Neural progenitor cell (in vitro differentiated cells): ENCODE data around the gene CTCF. TPM values are rescaled to one million over a fixed set of nuclear protein-coding genes. Genes with fewer than 3 reads are reported as not detected.
A peak's percentile ranks its signal among the peaks of the same experiment; 100 is the strongest.

Experiments
- DNase-seq: peaks from one replicate; pipeline ENCODE4 v3.0.0-alpha.2; 2016; ENCODE audit warnings: low spot score
- H2AFZ ChIP-seq: fragments of 200-600 bp; sonication (generic); replicated peaks from 2 replicates; pipeline ENCODE4 v1.6.1; 2016; ENCODE audit warnings: antibody characterized with exemption
- H3F3A ChIP-seq: fragments of 200-600 bp; sonication (generic); 2 replicates; pipeline ENCODE4 v1.6.1; 2016; ENCODE audit warnings: antibody characterized with exemption, low read depth
- H3K27ac ChIP-seq: fragments of 200-600 bp; sonication (generic); 2 replicates; pipeline ENCODE4 v1.5.1; 2016; ENCODE audit warnings: mild to moderate bottlenecking
- H3K27me3 ChIP-seq: fragments of 200-600 bp; sonication (generic); 2 replicates; pipeline ENCODE4 v1.6.1; 2016; ENCODE audit warnings: mild to moderate bottlenecking, moderate library complexity
- H3K36me3 ChIP-seq: fragments of 200-600 bp; sonication (generic); 2 replicates; pipeline ENCODE4 v1.5.1; 2016
- H3K4me1 ChIP-seq: fragments of 200-600 bp; sonication (generic); 2 replicates; pipeline ENCODE4 v1.6.1; 2016; ENCODE audit warnings: mixed run types
- H3K4me2 ChIP-seq: fragments of 200-600 bp; sonication (generic); 2 replicates; pipeline ENCODE4 v1.6.1; 2016
- H3K4me3 ChIP-seq: fragments of 200-600 bp; sonication (generic); 2 replicates; pipeline ENCODE4 v1.5.1; 2016
- H3K79me2 ChIP-seq: fragments of 200-600 bp; sonication (generic); 2 replicates; pipeline ENCODE4 v1.6.1; 2016; ENCODE audit warnings: low read depth
- H3K9ac ChIP-seq: fragments of 200-600 bp; sonication (generic); 2 replicates; pipeline ENCODE4 v1.6.1; 2016
- H3K9me3 ChIP-seq: fragments of 200-600 bp; sonication (generic); 2 replicates; pipeline ENCODE4 v1.5.1; 2016; ENCODE audit warnings: low read depth
- H4K20me1 ChIP-seq: fragments of 200-600 bp; sonication (generic); 2 replicates; pipeline ENCODE4 v1.6.1; 2016; ENCODE audit warnings: low read depth
- H3K27ac Mint-ChIP-seq: 3 replicates; pipeline ENCODE4 v1.8.0; 2021; ENCODE audit warnings: mixed read lengths
- H3K27me3 Mint-ChIP-seq: 2 replicates; pipeline ENCODE4 v1.8.0; 2022; ENCODE audit warnings: low read depth, mild to moderate bottlenecking, inconsistent platforms, moderate library complexity, mixed read lengths; ENCODE audit not compliant: insufficient read depth
- H3K36me3 Mint-ChIP-seq: 3 replicates; pipeline ENCODE4 v1.8.0; 2021; ENCODE audit warnings: mixed read lengths
- H3K4me1 Mint-ChIP-seq: 3 replicates; pipeline ENCODE4 v1.8.0; 2021; ENCODE audit warnings: mixed read lengths
- H3K4me3 Mint-ChIP-seq: 3 replicates; pipeline ENCODE4 v1.8.0; 2021; ENCODE audit warnings: mild to moderate bottlenecking, moderate library complexity, mixed read lengths
- H3K9me3 Mint-ChIP-seq: 3 replicates; pipeline ENCODE4 v1.8.0; 2020; ENCODE audit warnings: mixed read lengths
- EZH2 ChIP-seq: fragments of 200-600 bp; sonication (generic); IDR thresholded peaks from 2 replicates; pipeline ENCODE4 v1.6.1; 2017; ENCODE audit warnings: antibody characterized with exemption, mild to moderate bottlenecking, moderate library complexity
- EZH2phosphoT487 ChIP-seq: fragments of 200-600 bp; sonication (generic); IDR thresholded peaks from 2 replicates; pipeline ENCODE4 v1.6.1; 2017; ENCODE audit warnings: antibody characterized with exemption
- total RNA-seq: library from RNA; depleted of rRNA; stranded (reverse); fragments of >200 nt; gene quantifications from 2 replicates; pipeline ENCODE4 v1.2.3, GENCODE V29; 2015; ENCODE audit warnings: low replicate concordance
- TF ChIP-seq, protein P1 (sequence below): fragments of 200-600 bp; sonication (generic); IDR thresholded peaks from 2 replicates; pipeline ENCODE4 v1.5.1; 2017; ENCODE audit warnings: antibody characterized with exemption, mild to moderate bottlenecking

Gene CTCF
- total RNA-seq, 1 donor from 2014 or later: 76.3 TPM

- Histone ChIP-seq H2AFZ (no peak overlapping the region), H3K27ac (no peak overlapping the region), H3K79me2 (peaks cover 8% of the 10 kb centered on the region), H3K4me1 (peaks cover 21% of the 10 kb centered on the region), H3F3A (peaks cover 28% of the 10 kb centered on the region), H3K4me2 (no peak overlapping the region), H3K9me3 (no peaks in the 10 kb centered on the region), H4K20me1 (peaks cover 68% of the 10 kb centered on the region), H3K4me3 (no peak overlapping the region), H3K27me3 (peaks cover 8% of the 10 kb centered on the region), H3K9ac (no peak overlapping the region), H3K36me3 (no peaks in the 10 kb centered on the region)
- peaks cover 3% of the 10 kb centered on the region for H3K27me3 Mint-ChIP-seq
- no peak for DNase-seq
- peaks cover 10% of the 10 kb centered on the region for H3K36me3 Mint-ChIP-seq
- peak overlapping the region; percentile 55 for H3K4me3 Mint-ChIP-seq
- TF ChIP-seq, protein P1, sequence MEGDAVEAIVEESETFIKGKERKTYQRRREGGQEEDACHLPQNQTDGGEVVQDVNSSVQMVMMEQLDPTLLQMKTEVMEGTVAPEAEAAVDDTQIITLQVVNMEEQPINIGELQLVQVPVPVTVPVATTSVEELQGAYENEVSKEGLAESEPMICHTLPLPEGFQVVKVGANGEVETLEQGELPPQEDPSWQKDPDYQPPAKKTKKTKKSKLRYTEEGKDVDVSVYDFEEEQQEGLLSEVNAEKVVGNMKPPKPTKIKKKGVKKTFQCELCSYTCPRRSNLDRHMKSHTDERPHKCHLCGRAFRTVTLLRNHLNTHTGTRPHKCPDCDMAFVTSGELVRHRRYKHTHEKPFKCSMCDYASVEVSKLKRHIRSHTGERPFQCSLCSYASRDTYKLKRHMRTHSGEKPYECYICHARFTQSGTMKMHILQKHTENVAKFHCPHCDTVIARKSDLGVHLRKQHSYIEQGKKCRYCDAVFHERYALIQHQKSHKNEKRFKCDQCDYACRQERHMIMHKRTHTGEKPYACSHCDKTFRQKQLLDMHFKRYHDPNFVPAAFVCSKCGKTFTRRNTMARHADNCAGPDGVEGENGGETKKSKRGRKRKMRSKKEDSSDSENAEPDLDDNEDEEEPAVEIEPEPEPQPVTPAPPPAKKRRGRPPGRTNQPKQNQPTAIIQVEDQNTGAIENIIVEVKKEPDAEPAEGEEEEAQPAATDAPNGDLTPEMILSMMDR: no peak
- TF ChIP-seq EZH2phosphoT487 (no peak), EZH2 (no peak)
- H3K27ac Mint-ChIP-seq: no peak overlapping the region
- H3K4me1 Mint-ChIP-seq: peaks cover 27% of the 10 kb centered on the region
- no peaks in the 10 kb centered on the region for H3K9me3 Mint-ChIP-seq
These were observed 100.3 kb downstream of the CTCF start for GRCh38 chr16:67662653-67663010.

GRCh38 chr16:67663151-67663876 lies 101.0 kb downstream of the CTCF start:
- H4K20me1 ChIP-seq: peaks cover 67% of the 10 kb centered on the region
- H3K9me3 Mint-ChIP-seq: no peaks in the 10 kb centered on the region
- no peak overlapping the region for H3K27ac ChIP-seq
- peaks cover 33% of the 10 kb centered on the region for H3F3A ChIP-seq
- no peaks in the 10 kb centered on the region for H3K36me3 ChIP-seq
- TF ChIP-seq EZH2 (no peak), EZH2phosphoT487 (no peak)
- TF ChIP-seq, protein P1: peak; percentile 47
- no peak overlapping the region for H3K4me3 ChIP-seq
- H3K27ac Mint-ChIP-seq: no peak overlapping the region
- peaks cover 8% of the 10 kb centered on the region for H3K79me2 ChIP-seq
- H3K4me1 ChIP-seq: peaks cover 22% of the 10 kb centered on the region
- peak overlapping the region; percentile 55 for H3K4me3 Mint-ChIP-seq
- peaks cover 27% of the 10 kb centered on the region for H3K4me1 Mint-ChIP-seq
- no peaks in the 10 kb centered on the region for H3K9me3 ChIP-seq
- DNase-seq: peak; percentile 55
- peaks cover 10% of the 10 kb centered on the region for H3K36me3 Mint-ChIP-seq
- no peak overlapping the region for H2AFZ ChIP-seq
- no peak overlapping the region for H3K9ac ChIP-seq
- H3K27me3 ChIP-seq: peaks cover 8% of the 10 kb centered on the region
- H3K27me3 Mint-ChIP-seq: peaks cover 3% of the 10 kb centered on the region
- no peak overlapping the region for H3K4me2 ChIP-seq

DNA sequence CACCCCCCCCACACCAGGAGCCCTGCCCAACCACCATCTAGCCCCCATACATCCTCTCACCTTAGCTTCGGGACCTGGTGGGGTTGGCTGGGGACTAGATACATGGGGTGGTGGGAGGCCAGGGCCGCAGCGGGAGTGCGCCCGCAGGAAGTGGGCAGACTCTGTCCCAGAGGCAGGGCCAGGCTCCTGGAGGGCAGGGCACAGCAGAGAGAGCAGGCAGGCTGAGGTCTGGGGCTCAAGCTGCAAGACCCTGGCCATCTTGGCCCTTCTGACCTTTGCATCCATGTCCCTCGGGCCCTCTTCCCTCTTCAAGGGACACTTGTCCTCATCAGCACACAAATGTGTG lies 101.5 kb downstream of the CTCF start:
- Histone ChIP-seq H3K9me3 (no peaks in the 10 kb centered on the region), H3K27ac (no peak overlapping the region), H3K4me1 (peaks cover 22% of the 10 kb centered on the region), H3K4me3 (no peak overlapping the region), H3K4me2 (no peak overlapping the region), H3F3A (peaks cover 38% of the 10 kb centered on the region), H3K79me2 (peaks cover 6% of the 10 kb centered on the region), H3K36me3 (no peaks in the 10 kb centered on the region), H3K9ac (no peak overlapping the region), H4K20me1 (peaks cover 64% of the 10 kb centered on the region), H2AFZ (no peak overlapping the region), H3K27me3 (peaks cover 8% of the 10 kb centered on the region)
- Mint-ChIP-seq H3K9me3 (no peaks in the 10 kb centered on the region), H3K27me3 (peaks cover 4% of the 10 kb centered on the region), H3K36me3 (peaks cover 10% of the 10 kb centered on the region), H3K4me3 (peak overlapping the region; percentile 69), H3K4me1 (peaks cover 31% of the 10 kb centered on the region), H3K27ac (no peak overlapping the region)
- no peak for DNase-seq
- TF ChIP-seq, protein P1: no peak
- TF ChIP-seq EZH2phosphoT487 (no peak), EZH2 (no peak)
